Frontal cortex (tissue), 4 donors: ENCODE measurements around the gene IGSF21. TPM values are rescaled to one million over a fixed set of nuclear protein-coding genes. Genes with fewer than 3 reads are reported as not detected.
"Not testable (repeated sequence)": the region's sequence is repeated elsewhere in the genome, so short reads cannot be mapped to it uniquely, and the experiment has no call there.

Source experiments
- DNase-seq, 2 donors: peaks; one replicate each; pipeline ENCODE4 v3.0.0; 2012; ENCODE audit warnings: low spot score in 2 of 2
- FAIRE-seq: peaks from 2 replicates; lab custom pipeline; 2012; peaks lifted over from hg19 to GRCh38; lab: Jason Lieb, UNC
- total RNA-seq: library from RNA; depleted of rRNA; stranded (reverse); fragments of >200 nt; gene quantifications from one replicate; pipeline ENCODE4 v1.2.3, GENCODE V29; 2014
- donor health status: control.
- donor health status: control.
- donor health status: control.

Gene IGSF21
- total RNA-seq, 1 donor from 2014 or later = 31.0 TPM

GRCh38 chr1:18407166-18408045, 299.8 kb downstream of the IGSF21 start:
- FAIRE-seq = no peak

DNA sequence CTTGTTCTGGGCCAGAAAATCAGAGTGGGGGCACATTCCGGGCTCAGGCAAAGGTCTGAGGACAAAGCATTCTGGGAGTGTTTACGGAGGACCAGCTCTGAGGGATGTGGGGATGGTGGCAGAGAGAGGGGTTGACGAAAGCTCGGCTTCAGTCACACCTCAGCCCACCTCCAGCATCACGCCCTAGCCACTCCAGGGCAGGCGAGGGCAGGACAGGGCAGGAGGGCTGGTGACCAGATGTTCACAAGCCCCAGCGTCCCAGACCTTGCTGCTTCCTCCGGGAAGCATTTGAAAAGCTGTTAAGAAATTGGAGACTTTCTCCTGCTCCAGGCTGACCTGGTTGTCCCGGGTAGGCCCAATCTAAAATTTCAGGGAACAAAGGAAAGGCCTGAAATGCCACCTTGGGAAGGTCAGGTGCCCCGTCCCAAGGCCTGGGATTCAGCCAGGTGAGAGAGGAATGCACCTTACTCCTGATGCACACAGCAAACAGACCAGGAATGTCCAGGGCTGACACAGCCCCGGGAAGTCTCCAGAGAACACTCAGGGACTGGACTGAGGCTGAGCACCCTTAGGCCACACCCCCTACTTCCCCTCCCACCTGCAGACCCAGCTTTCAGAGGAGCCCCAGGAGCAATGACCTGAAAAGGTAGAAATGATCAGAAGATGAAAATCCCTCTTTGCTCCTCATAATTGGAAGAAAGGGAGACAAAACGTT, 301.2 kb downstream of the IGSF21 start:
- FAIRE-seq = no peak
- no peak for DNase-seq

More at GRCh38 chr1:18407166-18408045, 299.8 kb downstream of the IGSF21 start:
- no peak for DNase-seq

DNA sequence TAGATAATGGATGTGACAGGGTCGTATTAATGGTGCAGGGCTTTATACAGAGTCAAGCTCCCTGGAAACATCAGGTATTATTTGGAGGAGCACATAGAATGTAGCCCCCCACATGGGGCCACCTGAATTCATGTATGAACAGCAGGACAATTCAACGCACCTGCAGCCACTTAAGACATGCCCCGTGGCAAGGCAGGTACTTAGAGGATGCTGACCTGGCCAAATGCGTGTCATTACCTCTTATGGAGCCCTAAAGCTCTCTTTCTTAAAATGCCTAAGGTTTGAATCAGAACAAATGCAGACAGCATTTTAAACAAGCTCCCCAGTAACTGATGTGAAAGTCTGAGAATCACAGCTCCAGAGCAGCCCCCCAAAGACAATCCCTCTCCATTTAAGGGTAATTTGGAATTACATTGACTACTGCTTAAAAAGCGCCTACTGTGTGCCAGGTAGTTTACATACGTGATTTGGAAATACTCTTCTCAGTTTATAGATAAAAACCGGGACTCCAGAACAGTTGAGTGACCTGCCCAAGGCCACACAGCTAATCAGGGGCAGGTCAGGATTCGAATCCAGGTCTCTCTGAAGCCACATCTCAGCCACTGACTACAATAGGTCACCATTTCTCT, 302.1 kb downstream of the IGSF21 start:
- no peak for FAIRE-seq
- no peak for DNase-seq

- FAIRE-seq (no peak), DNase-seq (no peak)
Observed at GRCh38 chr1:18410407-18410806, 302.8 kb downstream of the IGSF21 start.

- DNase-seq (no peak), FAIRE-seq (no peak)
Observed at GRCh38 chr1:18411321-18411720, 303.7 kb downstream of the IGSF21 start.

GRCh38 chr1:18411820-18412641, 304.4 kb downstream of the IGSF21 start:
- no peak for DNase-seq
- FAIRE-seq = no peak

DNA sequence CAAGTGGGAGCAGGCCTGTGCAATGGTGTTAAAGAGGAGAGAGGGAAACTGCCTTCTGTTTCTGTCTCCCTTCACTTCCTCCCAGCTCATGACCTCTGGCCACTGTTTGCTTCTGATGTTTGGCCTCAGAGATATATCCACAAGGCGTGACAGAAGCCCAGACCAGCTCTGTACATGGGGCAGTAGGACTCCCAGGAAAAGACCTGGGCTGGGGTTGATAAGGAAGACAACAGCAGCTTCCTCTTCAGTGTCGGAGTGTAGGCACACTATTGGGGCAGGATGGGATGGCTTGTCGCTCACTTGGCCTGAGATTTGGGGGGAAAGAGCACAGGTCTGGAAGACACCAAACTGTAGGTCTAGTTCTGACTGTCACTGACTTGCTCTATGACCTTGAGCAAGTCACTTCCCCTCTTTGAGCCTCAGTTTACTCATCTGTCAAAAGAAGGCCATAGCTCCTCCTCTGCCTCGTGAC, 305.3 kb downstream of the IGSF21 start:
- FAIRE-seq (no peak), DNase-seq (no peak)

GRCh38 chr1:18413541-18414305, 306.1 kb downstream of the IGSF21 start:
- DNase-seq (no peak), FAIRE-seq (no peak)

DNA sequence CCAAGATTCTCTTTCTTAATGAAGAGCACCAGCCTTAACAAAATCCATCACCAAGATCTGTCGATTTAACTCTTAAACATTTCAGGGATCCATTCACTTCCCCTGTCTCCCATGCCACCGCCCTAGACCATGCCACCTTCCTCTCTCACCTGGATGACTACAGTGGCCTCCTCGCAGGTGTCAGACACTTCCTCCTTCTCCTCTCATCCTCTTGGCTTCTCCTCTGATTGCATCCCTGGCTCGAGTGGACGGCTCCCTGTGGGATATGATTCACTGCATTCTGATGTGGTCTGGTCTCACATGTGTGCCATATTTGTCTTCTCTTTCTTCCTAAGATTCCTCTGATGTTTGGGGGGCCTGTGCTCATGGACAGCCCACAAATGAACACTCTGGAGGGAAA, 306.7 kb downstream of the IGSF21 start:
- FAIRE-seq (no peak), DNase-seq (no peak)

DNA sequence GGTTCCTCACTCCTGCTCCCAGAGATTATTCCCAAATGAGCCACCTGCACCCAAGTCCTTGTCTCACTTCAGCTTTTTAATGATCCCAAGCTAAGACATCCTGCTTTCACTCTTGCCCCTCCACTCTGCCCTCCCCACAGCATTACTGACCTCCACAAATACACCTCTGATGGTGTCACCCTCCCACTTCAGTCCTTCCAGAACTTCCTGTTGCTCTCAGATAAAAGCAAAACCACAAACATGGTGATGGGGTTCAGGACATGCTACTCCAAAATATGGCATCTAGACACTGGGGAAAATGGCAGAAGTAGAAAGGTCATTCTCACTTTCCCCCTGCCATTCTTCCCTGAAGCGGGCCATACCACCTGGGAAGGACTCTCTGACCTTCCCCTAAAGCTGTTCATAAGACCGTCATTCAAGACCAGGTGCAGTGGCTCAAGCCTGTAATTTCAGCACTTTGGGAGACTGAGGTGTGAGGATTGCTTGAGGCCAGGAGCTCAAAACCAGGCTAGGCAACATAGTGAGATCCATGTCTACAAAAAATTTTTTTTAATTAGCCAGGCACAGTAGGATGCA, 307.4 kb downstream of the IGSF21 start:
- FAIRE-seq (no peak), DNase-seq (no peak)

- FAIRE-seq = no peak
Observed at GRCh38 chr1:18415448-18416027, 307.9 kb downstream of the IGSF21 start.

GRCh38 chr1:18416126-18416525, 308.5 kb downstream of the IGSF21 start:
- DNase-seq, FAIRE-seq: not testable (repeated sequence)

More at GRCh38 chr1:18415448-18416027, 307.9 kb downstream of the IGSF21 start:
- DNase-seq = no peak

DNA sequence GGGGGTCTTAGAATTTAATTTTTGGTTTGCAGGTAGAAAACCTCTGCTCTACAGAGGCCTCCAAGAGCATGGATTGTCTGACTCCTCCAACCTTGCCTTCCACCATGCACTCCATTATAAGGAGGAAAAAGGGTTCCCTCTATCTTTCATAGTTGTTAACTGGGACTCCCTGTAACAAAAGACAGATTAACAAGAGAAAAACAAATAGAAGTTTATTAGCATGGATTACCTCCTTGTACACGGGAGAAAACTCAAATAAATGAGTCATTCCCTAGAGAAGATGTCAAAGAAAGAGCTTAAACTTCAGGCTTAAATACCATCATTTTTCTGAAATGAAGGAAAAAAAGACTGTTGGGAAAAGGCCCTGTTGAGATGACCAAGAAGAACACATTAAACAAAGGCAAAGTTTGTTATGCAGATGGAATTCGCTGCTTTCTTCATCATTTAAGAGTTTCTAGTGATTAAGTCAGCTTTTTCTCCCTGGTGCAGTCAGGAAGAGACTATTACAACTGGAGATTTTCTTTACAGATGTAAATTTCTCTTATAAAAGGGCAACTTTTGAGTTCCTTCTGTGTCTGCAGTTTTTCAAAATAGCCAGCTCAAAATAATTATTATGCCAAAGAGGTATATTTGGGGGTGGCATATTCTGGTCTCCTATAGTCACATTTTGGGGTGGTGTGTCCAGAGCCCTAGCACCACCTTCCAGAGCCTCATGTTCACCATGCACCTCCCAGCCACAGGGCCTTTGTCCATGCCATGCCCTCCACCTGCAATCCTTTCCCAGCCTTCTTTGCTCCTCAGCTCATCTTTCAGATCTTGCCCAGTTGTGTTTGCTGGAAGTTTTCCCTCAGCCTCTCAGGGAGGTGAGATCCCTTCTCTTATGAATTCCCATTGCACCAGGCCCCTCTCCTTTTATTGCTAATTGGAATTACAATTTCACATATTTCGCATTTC, 310.0 kb downstream of the IGSF21 start:
- no peak for FAIRE-seq
- no peak for DNase-seq

DNA sequence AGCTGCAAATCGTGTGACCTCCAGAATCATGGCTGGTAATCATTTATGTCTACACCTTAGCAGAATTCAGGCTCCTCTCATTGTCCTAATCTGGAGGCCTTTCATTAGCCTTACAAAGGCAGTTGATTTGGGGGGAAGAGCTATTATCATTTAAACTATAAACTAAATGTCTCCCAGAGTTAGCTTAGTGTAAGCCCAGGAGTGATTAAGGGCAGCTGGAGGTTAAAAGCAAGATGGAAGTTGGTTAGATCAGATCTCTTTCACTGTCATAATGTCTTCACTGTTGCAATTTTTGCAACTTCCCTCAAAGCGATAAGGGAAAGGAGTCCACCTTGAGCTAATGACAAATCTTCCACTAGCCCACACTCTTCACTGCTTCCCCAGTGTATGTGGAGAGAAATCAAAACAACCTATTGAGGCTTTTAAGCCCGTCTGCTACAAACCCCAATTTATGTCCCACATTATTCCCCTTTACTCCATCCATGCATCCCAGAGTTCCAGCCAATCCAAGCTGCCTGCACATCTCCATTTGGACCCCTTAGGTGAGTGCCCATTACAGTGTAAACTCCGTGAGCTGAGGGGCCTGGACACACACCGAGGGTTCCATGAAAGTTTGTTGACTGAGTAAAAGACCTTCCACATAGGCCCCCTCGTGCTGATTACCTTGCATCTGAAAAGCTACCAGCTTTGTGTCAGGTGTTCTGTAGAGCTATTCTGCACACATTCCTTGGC, 311.7 kb downstream of the IGSF21 start:
- FAIRE-seq (no peak), DNase-seq (no peak)

DNA sequence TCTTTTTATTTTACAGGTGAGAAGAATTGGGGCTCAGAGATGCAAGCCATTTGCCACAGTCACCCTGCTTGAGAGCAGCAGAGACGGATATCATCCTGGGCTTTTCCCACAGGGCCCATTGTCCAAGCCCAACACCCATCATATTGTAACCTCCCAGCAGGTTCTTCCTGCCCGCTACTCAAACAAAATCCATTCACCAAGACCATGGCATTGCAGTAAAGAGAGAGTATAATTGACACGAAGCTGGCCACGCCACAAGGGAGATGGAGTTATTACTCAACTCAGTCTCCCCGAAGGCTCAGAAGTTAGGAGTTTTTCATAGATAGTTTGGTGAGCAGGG, 312.2 kb downstream of the IGSF21 start:
- DNase-seq (no peak), FAIRE-seq (no peak)

- DNase-seq = no peak
- no peak for FAIRE-seq
Observed at GRCh38 chr1:18422076-18422777, 314.6 kb downstream of the IGSF21 start.
